Testis (tissue), 3 donors: Measurements from ENCODE around the gene CLOCK. TPM values are rescaled to one million over a fixed set of nuclear protein-coding genes. Genes with fewer than 3 reads are reported as not detected.

ENCODE experiments used
- DNase-seq: peaks from one replicate; pipeline ENCODE4 v3.0.0-alpha.2; 2019
- H3K27ac ChIP-seq, 2 donors: fragments of 200-600 bp; sonication (generic); one replicate each; pipeline ENCODE4 v1.5.1; 2019
- H3K27me3 ChIP-seq: fragments of 200-600 bp; sonication (generic); one replicate; pipeline ENCODE4 v1.5.1; 2019
- H3K36me3 ChIP-seq: fragments of 200-600 bp; sonication (generic); one replicate; pipeline ENCODE4 v1.5.1; 2017; ENCODE audit warnings: low read depth; ENCODE audit errors: missing control alignments
- H3K4me1 ChIP-seq: fragments of 200-600 bp; sonication (generic); one replicate; pipeline ENCODE4 v1.5.1; 2019
- H3K4me3 ChIP-seq, 2 donors: fragments of 200-600 bp; sonication (generic); one replicate each; pipeline ENCODE4 v1.5.1; 2017 to 2019
- H3K9me3 ChIP-seq: fragments of 200-600 bp; sonication (generic); one replicate; pipeline ENCODE4 v1.5.1; 2017
- CTCF ChIP-seq, 3 experiments: fragments of 450-650 bp in 2 of 3; fragments of 200-600 bp in 1 of 3; sonication (generic) in 1 of 3; IDR thresholded peaks; one replicate each; pipeline ENCODE4 v1.5.1; 2016 to 2019; ENCODE audit warnings: antibody characterized with exemption in 3 of 3, mild to moderate bottlenecking in 2 of 3, moderate library complexity in 1 of 3
- POLR2A ChIP-seq: fragments of 450-650 bp; IDR thresholded peaks from one replicate; pipeline ENCODE4 v1.6.1; 2017; ENCODE audit warnings: antibody characterized with exemption, mild to moderate bottlenecking, moderate library complexity
- WGBS, 2 donors: methylation state at CpG; one replicate each; pipeline ENCODE4 v1.1.5; 2018; 5-methylcytosine and 5-hydroxymethylcytosine counted together
- intact Hi-C: fragments of 100-400 bp; cut with DNase I; formaldehyde crosslinking; loops from one replicate; pipeline ENCODE4 v1.15.1; 2023; ENCODE audit warnings: low total_unique reads
- polyA plus RNA-seq: library from polyadenylated mRNA; stranded (reverse); fragments of 350-450 nt; fragmentation: Illumina TruSeq; extraction: RNeasy Lipid Tissue Mini Kit (QIAGEN cat#74804); gene quantifications from one replicate; pipeline ENCODE4 v1.2.3, GENCODE V29; 2014; ENCODE audit warnings: low read depth, low replicate concordance; ENCODE audit not compliant: insufficient read depth
- total RNA-seq, 2 donors: library from RNA; depleted of rRNA; stranded (reverse); fragments of >200 nt; gene quantifications; one replicate each; pipeline ENCODE4 v1.2.3, GENCODE V29; 2016

CLOCK gene
- total and polyA plus RNA-seq, 3 donors from 2014 or later = 41.9 to 48.6 (median 43.4) TPM

- Histone ChIP-seq H3K27me3 (no peaks in the 10 kb centered on the region), H3K36me3 (no peaks in the 10 kb centered on the region), H3K4me3 (no peak overlapping the region), H3K27ac (no peak overlapping the region), H3K9me3 (no peaks in the 10 kb centered on the region), H3K4me1 (no peaks in the 10 kb centered on the region)
- TF ChIP-seq POLR2A (no peak), CTCF (IDR thresholded peaks at IDR 0.05) (no peak)
- WGBS, 2 donors = 92 to 93% methylated on average over 2 of the region's 2 CpGs
- intact Hi-C loops = no loop called here
- no peak for DNase-seq
Observed at GRCh38 chr4:55500072-55500471, 46.6 kb downstream of the CLOCK start.

GRCh38 chr4:55499495-55499894, 47.2 kb downstream of the CLOCK start:
- no peak for DNase-seq
- 89 to 93% methylated on average over 10 of the region's 10 CpGs for WGBS, 2 donors
- TF ChIP-seq CTCF (IDR thresholded peaks at IDR 0.05) (no peak), POLR2A (no peak)

GRCh38 chr4:55498051-55498450, 48.7 kb downstream of the CLOCK start:
- WGBS, 2 donors = 51 to 55% methylated on average over 3 of the region's 3 CpGs
- TF ChIP-seq CTCF (IDR thresholded peaks at IDR 0.05) (no peak), POLR2A (no peak)

More at GRCh38 chr4:55499495-55499894, 47.2 kb downstream of the CLOCK start:
- no peaks in the 10 kb centered on the region for H3K36me3 ChIP-seq
- no peaks in the 10 kb centered on the region for H3K27me3 ChIP-seq
- no peak overlapping the region for H3K27ac ChIP-seq
- no peaks in the 10 kb centered on the region for H3K9me3 ChIP-seq
- H3K4me3 ChIP-seq = no peak overlapping the region
- intact Hi-C loops = no loop called here
- no peaks in the 10 kb centered on the region for H3K4me1 ChIP-seq

GRCh38 chr4:55491486-55491885, 55.2 kb downstream of the CLOCK start:
- no peaks in the 10 kb centered on the region for H3K36me3 ChIP-seq
- no peak for DNase-seq

More at GRCh38 chr4:55498051-55498450, 48.7 kb downstream of the CLOCK start:
- Histone ChIP-seq H3K27me3 (no peaks in the 10 kb centered on the region), H3K27ac (no peak overlapping the region), H3K4me3 (no peak overlapping the region), H3K9me3 (no peaks in the 10 kb centered on the region), H3K36me3 (no peaks in the 10 kb centered on the region), H3K4me1 (no peaks in the 10 kb centered on the region)
- DNase-seq = no peak
- intact Hi-C loops = no loop called here

More at GRCh38 chr4:55491486-55491885, 55.2 kb downstream of the CLOCK start:
- Histone ChIP-seq H3K27me3 (no peaks in the 10 kb centered on the region), H3K4me3 (no peak overlapping the region), H3K27ac (no peak overlapping the region), H3K9me3 (no peaks in the 10 kb centered on the region), H3K4me1 (no peaks in the 10 kb centered on the region)
- TF ChIP-seq CTCF (IDR thresholded peaks at IDR 0.05) (no peak), POLR2A (no peak)
- 75 to 88% methylated on average over 1 of the region's 1 CpG for WGBS, 2 donors
- intact Hi-C loops = no loop called here
